Stimulated activated naive B cell treated with anti-CD40 and anti-IgM and Interleukin-4, amounts not matched to agents 10 μg/mL and 1 μg/mL and 100 μg/mL, for 72 hours (primary cell): ENCODE data around the gene FAM83D.
"Not testable (repeated sequence)": the region's sequence is repeated elsewhere in the genome, so short reads cannot be mapped to it uniquely, and the experiment has no call there.

Experiments used
- ATAC-seq, 2 donors: fragments of 150-1000 bp; cut with Tn5 transposase; replicated peaks; 2 replicates each; pipeline ENCODE4 v1.10.0; 2021; ENCODE audit warnings: moderate library complexity in 1 of 2
- DNase-seq: peaks from one replicate; pipeline ENCODE4 v3.0.0; 2021
- H3K27ac Mint-ChIP-seq: one replicate; pipeline ENCODE4 v1.8.0; 2022; ENCODE audit warnings: mild to moderate bottlenecking, mixed read lengths
- H3K27me3 Mint-ChIP-seq, 2 donors: one replicate each; pipeline ENCODE4 v1.8.0; 2022; ENCODE audit warnings: mixed read lengths in 2 of 2
- H3K36me3 Mint-ChIP-seq, 2 donors: one replicate each; pipeline ENCODE4 v1.8.0; 2022; ENCODE audit warnings: mixed read lengths in 2 of 2, mild to moderate bottlenecking in 1 of 2
- H3K4me1 Mint-ChIP-seq, 2 donors: one replicate each; pipeline ENCODE4 v1.8.0; 2022; ENCODE audit warnings: mixed read lengths in 2 of 2, mild to moderate bottlenecking in 1 of 2
- H3K4me3 Mint-ChIP-seq, 2 donors: one replicate each; pipeline ENCODE4 v1.8.0; 2022; ENCODE audit warnings: mild to moderate bottlenecking in 2 of 2, mixed read lengths in 2 of 2, moderate library complexity in 1 of 2
- H3K9me3 Mint-ChIP-seq, 2 donors: one replicate each; pipeline ENCODE4 v1.8.0; 2022; ENCODE audit warnings: mixed read lengths in 2 of 2, mild to moderate bottlenecking in 1 of 2

The FAM83D gene

DNA sequence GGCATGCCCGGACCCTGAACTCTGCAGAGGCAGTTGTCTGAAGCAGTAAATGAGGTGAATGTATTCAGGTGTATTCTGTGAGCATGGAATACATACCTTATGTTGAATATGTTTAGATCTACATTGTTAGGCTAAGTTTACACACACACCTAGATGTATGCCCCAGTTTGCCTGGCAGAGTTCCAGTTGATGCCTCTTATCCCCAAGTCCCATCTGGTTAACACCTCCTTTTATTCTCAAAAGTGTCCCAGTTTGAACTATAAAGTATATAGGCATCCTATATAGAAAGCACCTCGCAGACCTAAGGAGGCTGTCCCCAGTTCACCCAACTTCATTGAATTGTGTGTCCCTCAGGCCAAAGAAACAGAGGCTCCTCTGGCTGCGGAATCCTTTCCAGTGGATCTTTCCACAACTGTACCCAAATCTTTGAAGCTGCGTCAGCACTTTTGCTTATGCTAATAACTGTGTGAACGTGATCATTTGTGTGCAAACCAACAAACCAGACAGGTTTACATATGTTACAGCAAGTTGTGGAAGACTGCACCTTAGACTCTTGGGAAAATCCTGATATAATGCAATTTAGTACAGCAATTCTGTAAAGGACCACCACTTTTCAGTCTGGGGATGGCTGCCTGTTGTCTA, 31.1 kb downstream of the FAM83D start:
- DNase-seq (no peak), ATAC-seq (no peak)
- Mint-ChIP-seq H3K27ac (no peak overlapping the region), H3K36me3 (peaks cover 0 to 6% of the 10 kb centered on the region in 2 donors), H3K27me3 (no peaks in the 10 kb centered on the region), H3K4me1 (peaks cover 10% of the 10 kb centered on the region in 2 donors), H3K9me3 (no peaks in the 10 kb centered on the region), H3K4me3 (no peak overlapping the region)

- H3K27ac Mint-ChIP-seq: no peak overlapping the region
- no peak overlapping the region for H3K4me3 Mint-ChIP-seq
- H3K4me1 Mint-ChIP-seq: peaks cover 13 to 14% of the 10 kb centered on the region in 2 donors
- peaks cover 0 to 6% of the 10 kb centered on the region in 2 donors for H3K36me3 Mint-ChIP-seq
- no peaks in the 10 kb centered on the region for H3K27me3 Mint-ChIP-seq
- ATAC-seq (no peak), DNase-seq (no peak)
- no peaks in the 10 kb centered on the region for H3K9me3 Mint-ChIP-seq
Observed at GRCh38 chr20:38957915-38958485, 31.8 kb downstream of the FAM83D start.

- H3K36me3 Mint-ChIP-seq: peaks cover 5 to 17% of the 10 kb centered on the region in 2 donors
- not testable (repeated sequence) for ATAC-seq, H3K27ac Mint-ChIP-seq, H3K9me3 Mint-ChIP-seq, H3K4me3 Mint-ChIP-seq, DNase-seq, H3K27me3 Mint-ChIP-seq
- peaks cover 17% of the 10 kb centered on the region in 2 donors for H3K4me1 Mint-ChIP-seq
Observed at GRCh38 chr20:38960187-38960687, 34.0 kb downstream of the FAM83D start.

- Mint-ChIP-seq H3K36me3 (peaks cover 5 to 20% of the 10 kb centered on the region in 2 donors), H3K9me3 (no peaks in the 10 kb centered on the region), H3K4me1 (peaks cover 17% of the 10 kb centered on the region in 2 donors), H3K27ac (peak overlapping the region; percentile 98), H3K27me3 (no peaks in the 10 kb centered on the region), H3K4me3 (peak overlapping the region; percentile 90 to 95)
- no peak for DNase-seq
- ATAC-seq: peak; percentile 0 to 5
Observed at GRCh38 chr20:38961530-38962043, 35.4 kb downstream of the FAM83D start.

GRCh38 chr20:38962044-38962927, 36.1 kb downstream of the FAM83D start, which contains the start of gene DHX35:
Gene DHX35 (plus strand): TSS chr20:38962344. CDS start chr20:38962368, 24 bp downstream.
- Mint-ChIP-seq H3K9me3 (no peaks in the 10 kb centered on the region), H3K36me3 (peaks cover 5 to 20% of the 10 kb centered on the region in 2 donors), H3K27ac (peak within 1 kb of the TSS; percentile 98), H3K27me3 (no peaks in the 10 kb centered on the region), H3K4me3 (peak within 1 kb of the TSS; percentile 90 to 95), H3K4me1 (peaks cover 17% of the 10 kb centered on the region in 2 donors)
- DNase-seq (peak; percentile 98), ATAC-seq (peak; percentile 93 to 96)

DNA sequence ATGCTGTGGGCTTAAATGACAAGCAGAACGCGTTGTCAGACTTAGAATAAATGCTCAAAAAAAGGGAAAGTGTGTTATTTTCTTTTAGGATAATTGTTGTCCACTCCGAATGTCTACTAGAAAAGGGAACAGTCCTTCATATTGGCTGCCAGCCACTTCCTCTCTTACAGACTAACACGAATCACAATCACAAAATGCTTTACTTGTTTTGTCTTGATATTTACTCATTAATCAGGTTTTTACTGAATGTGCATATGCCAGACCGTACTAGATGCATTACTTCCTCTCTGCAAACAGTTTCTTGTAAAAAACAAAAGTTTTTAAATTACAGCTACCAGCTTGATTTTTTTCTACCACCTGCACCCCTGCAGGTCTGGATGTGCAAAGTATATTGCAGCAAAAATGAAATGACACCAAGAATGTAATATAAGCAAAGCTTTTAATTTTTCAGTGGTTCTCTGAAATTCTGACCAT, 36.7 kb downstream of the FAM83D start:
- DNase-seq (no peak), ATAC-seq (no peak)
- H3K9me3 Mint-ChIP-seq: no peaks in the 10 kb centered on the region
- peak overlapping the region; percentile 90 to 95 for H3K4me3 Mint-ChIP-seq
- H3K27ac Mint-ChIP-seq: peak overlapping the region; percentile 98
- peaks cover 7 to 20% of the 10 kb centered on the region in 2 donors for H3K36me3 Mint-ChIP-seq
- no peaks in the 10 kb centered on the region for H3K27me3 Mint-ChIP-seq
- H3K4me1 Mint-ChIP-seq: peaks cover 17 to 19% of the 10 kb centered on the region in 2 donors

DNA sequence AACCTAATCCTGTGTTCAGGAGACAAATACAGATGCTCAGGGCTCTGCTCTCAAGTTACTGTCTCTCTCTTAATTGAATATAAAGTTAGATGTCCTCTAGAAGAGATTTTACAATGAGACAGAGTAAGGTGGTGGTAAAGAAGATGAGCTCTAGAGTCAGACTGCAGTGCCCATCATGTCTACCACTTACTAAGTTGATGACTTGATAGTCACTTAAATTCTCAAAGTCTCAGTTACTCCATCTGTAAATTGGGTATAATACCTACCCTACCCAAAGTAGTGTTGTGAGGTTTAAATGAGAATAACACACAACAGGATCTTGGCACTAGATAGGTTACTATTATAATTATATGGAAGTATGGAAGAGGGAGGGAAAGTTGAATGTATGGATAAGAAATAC, 37.5 kb downstream of the FAM83D start:
- Mint-ChIP-seq H3K27ac (no peak overlapping the region), H3K4me1 (peaks cover 17 to 20% of the 10 kb centered on the region in 2 donors), H3K27me3 (no peaks in the 10 kb centered on the region), H3K9me3 (no peaks in the 10 kb centered on the region), H3K4me3 (no peak overlapping the region), H3K36me3 (peaks cover 8 to 20% of the 10 kb centered on the region in 2 donors)
- ATAC-seq (no peak), DNase-seq (no peak)

GRCh38 chr20:38965264-38965663, 39.0 kb downstream of the FAM83D start:
- ATAC-seq (no peak), DNase-seq (no peak)
- no peaks in the 10 kb centered on the region for H3K9me3 Mint-ChIP-seq

DNA sequence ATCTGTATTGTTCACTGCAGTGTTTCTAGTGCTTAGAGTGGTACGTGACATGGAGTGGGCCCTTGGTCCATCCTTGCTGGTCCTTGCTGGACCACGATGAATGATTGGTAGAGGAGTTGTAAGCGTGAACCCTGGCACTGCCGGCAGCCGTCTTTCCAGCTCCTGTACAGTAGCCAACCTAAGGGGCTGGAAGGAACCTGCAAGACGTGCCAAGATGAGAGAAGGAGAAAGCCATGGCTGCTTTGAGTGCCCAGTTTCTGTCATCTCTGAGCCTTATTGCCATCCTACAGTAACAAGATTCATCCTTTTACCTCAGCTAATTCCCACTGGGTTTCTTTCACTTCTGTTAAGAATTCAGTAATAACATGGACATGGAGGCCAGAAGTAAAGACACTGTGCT, 41.9 kb downstream of the FAM83D start:
- Mint-ChIP-seq H3K27ac (no peak overlapping the region), H3K4me3 (no peak overlapping the region), H3K9me3 (no peaks in the 10 kb centered on the region), H3K4me1 (peaks cover 12 to 19% of the 10 kb centered on the region in 2 donors), H3K27me3 (no peaks in the 10 kb centered on the region), H3K36me3 (peaks cover 26 to 35% of the 10 kb centered on the region in 2 donors)
- no peak for DNase-seq
- no peak for ATAC-seq

More at GRCh38 chr20:38965264-38965663, 39.0 kb downstream of the FAM83D start:
- H3K4me1 Mint-ChIP-seq: peaks cover 17 to 20% of the 10 kb centered on the region in 2 donors
- H3K27ac Mint-ChIP-seq: no peak overlapping the region
- no peaks in the 10 kb centered on the region for H3K27me3 Mint-ChIP-seq
- peaks cover 13 to 28% of the 10 kb centered on the region in 2 donors for H3K36me3 Mint-ChIP-seq
- H3K4me3 Mint-ChIP-seq: no peak overlapping the region

GRCh38 chr20:38969708-38970107, 43.5 kb downstream of the FAM83D start:
- no peak overlapping the region for H3K4me3 Mint-ChIP-seq
- peaks cover 36 to 42% of the 10 kb centered on the region in 2 donors for H3K36me3 Mint-ChIP-seq
- peaks cover 17 to 28% of the 10 kb centered on the region in 2 donors for H3K4me1 Mint-ChIP-seq
- no peaks in the 10 kb centered on the region for H3K27me3 Mint-ChIP-seq
- no peak for ATAC-seq
- no peak overlapping the region for H3K27ac Mint-ChIP-seq
- DNase-seq: no peak
- H3K9me3 Mint-ChIP-seq: no peaks in the 10 kb centered on the region

DNA sequence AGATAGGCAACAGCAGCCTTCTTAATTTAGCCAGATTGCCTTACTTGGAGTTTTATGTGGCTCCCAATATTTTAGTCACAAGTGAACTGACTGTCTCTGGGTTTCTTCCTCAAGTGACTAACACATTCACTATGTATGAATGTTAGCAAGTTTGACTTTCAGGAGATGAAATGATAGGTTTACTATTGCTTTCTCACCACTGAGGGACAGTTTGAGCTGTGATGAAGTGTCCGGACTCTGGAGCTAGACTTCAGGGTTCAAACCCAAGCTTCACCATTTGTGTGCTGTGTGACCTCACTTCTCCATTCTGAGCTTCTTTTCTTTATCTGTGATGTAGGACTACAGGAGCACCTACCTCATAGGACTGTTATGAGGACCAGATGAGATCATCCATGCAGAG, 44.1 kb downstream of the FAM83D start:
- Mint-ChIP-seq H3K36me3 (peaks cover 38% of the 10 kb centered on the region in 2 donors), H3K9me3 (no peaks in the 10 kb centered on the region), H3K27me3 (no peaks in the 10 kb centered on the region), H3K4me3 (no peak overlapping the region), H3K4me1 (peaks cover 17 to 28% of the 10 kb centered on the region in 2 donors), H3K27ac (no peak overlapping the region)
- DNase-seq (no peak), ATAC-seq (no peak)

GRCh38 chr20:38973107-38973506, 46.9 kb downstream of the FAM83D start:
- peaks cover 13 to 28% of the 10 kb centered on the region in 2 donors for H3K4me1 Mint-ChIP-seq
- peak overlapping the region; percentile 14 for H3K27ac Mint-ChIP-seq
- peak; percentile 80 to 96 for ATAC-seq
- peaks cover 35 to 36% of the 10 kb centered on the region in 2 donors for H3K36me3 Mint-ChIP-seq
- H3K27me3 Mint-ChIP-seq: no peaks in the 10 kb centered on the region
- no peaks in the 10 kb centered on the region for H3K9me3 Mint-ChIP-seq
- no peak overlapping the region for H3K4me3 Mint-ChIP-seq
- no peak for DNase-seq

GRCh38 chr20:38973645-38974044, 47.4 kb downstream of the FAM83D start:
- ATAC-seq (no peak), DNase-seq (no peak)
- no peak overlapping the region for H3K4me3 Mint-ChIP-seq
- no peaks in the 10 kb centered on the region for H3K9me3 Mint-ChIP-seq
- H3K27me3 Mint-ChIP-seq: no peaks in the 10 kb centered on the region
- H3K27ac Mint-ChIP-seq: peak overlapping the region; percentile 10
- H3K36me3 Mint-ChIP-seq: peaks cover 35 to 36% of the 10 kb centered on the region in 2 donors
- peaks cover 13 to 28% of the 10 kb centered on the region in 2 donors for H3K4me1 Mint-ChIP-seq
